Measurements from ENCODE around the gene PTCH1.

- no peak for TF ChIP-seq ZBTB33 (IDR thresholded peaks at IDR 0.05)
- no peak for TF ChIP-seq POLR2A (IDR thresholded peaks at IDR 0.05; ENCODE audit: low read depth, low read length)
- TF ChIP-seq CTCF (IDR thresholded peaks at IDR 0.05 in 2 of 3, conservative IDR thresholded peaks at IDR 0.05 in 1 of 3; ENCODE audit: control insufficient read depth in 2 of 3, extremely low read depth in 1 of 3, insufficient read depth in 1 of 3, low read depth in 3 of 3, low read length in 3 of 3): no peak
- TF ChIP-seq SP1 (IDR thresholded peaks at IDR 0.05; ENCODE audit: low read depth, low read length): no peak
- no peak for TF ChIP-seq TAF1 (IDR thresholded peaks at IDR 0.05; ENCODE audit: borderline replicate concordance, low read depth, low read length)
- no peak for TF ChIP-seq POLR2AphosphoS2 (IDR thresholded peaks at IDR 0.05; ENCODE audit: low read depth, low read length)
- no peak for TF ChIP-seq USF2 (IDR thresholded peaks at IDR 0.05; ENCODE audit: borderline replicate concordance, low read depth, low read length)
- no peak for TF ChIP-seq RFX5 (IDR thresholded peaks at IDR 0.05; ENCODE audit: low read depth, low read length)
- no peak for TF ChIP-seq NKRF (conservative IDR thresholded peaks at IDR 0.05)
- no peak for TF ChIP-seq HCFC1 (IDR thresholded peaks at IDR 0.05; ENCODE audit: low read length)
Measured at GRCh38 chr9:95446259-95446658, 70.5 kb downstream of the PTCH1 start.

All from GM12878 (cell line).